ENCODE results near the gene CENATAC.
"Not testable (repeated sequence)": the region's sequence is repeated elsewhere in the genome, so short reads cannot be mapped to it uniquely, and the experiment has no call there.

GRCh38 chr11:118953976-118954375 lies 44.0 kb upstream of the CENATAC start:
- TF ChIP-seq CTCF (conservative IDR thresholded peaks at IDR 0.05; ENCODE audit: low read depth, low read length); EZH2phosphoT487 (IDR thresholded peaks at IDR 0.05; ENCODE audit: borderline replicate concordance, low read length); EZH2 (IDR thresholded peaks at IDR 0.05; ENCODE audit: low read length, unreplicated experiment): not testable (repeated sequence)

Data from PC-3 (cell line).